PC-3 (cell line): ENCODE measurements around the gene GLG1.

Source experiments
- EZH2 ChIP-seq: fragments of 300-600 bp; sonication (generic); IDR thresholded peaks from one replicate; pipeline ENCODE4 v1.6.1; 2017; ENCODE audit warnings: antibody characterized with exemption, mild to moderate bottlenecking, low read length; ENCODE audit not compliant: unreplicated experiment
- EZH2phosphoT487 ChIP-seq: fragments of 300-600 bp; sonication (generic); IDR thresholded peaks from 2 replicates; pipeline ENCODE4 v1.6.1; 2018; ENCODE audit warnings: mild to moderate bottlenecking, antibody characterized with exemption, low read length, borderline replicate concordance

DNA sequence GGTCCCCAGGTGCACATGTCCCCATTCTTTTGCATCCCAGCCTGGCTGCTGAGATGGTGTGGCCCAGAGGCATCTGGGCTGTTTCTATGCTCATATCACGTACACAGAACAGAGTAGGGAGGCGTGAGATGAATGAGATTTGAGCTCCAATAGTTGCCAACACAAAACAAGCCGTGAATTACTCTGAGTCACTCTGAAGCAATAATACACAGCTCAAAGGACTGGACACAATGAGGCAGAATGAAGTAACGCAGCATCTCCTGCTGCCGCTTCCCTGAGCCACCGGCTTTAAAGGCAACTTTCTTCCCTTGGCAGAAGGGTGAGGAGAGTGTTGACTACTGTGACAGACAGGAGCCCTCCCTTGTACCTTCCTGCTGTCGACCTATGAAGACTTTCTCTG is 151.7 kb downstream of the GLG1 start:
- TF ChIP-seq EZH2phosphoT487 (no peak), EZH2 (no peak)
